ENCODE measurements around the gene GPR62.
A peak's percentile ranks its signal among the peaks of the same experiment; 100 is the strongest.
"Not testable (repeated sequence)": the region's sequence is repeated elsewhere in the genome, so short reads cannot be mapped to it uniquely, and the experiment has no call there.

The GPR62 gene

DNA sequence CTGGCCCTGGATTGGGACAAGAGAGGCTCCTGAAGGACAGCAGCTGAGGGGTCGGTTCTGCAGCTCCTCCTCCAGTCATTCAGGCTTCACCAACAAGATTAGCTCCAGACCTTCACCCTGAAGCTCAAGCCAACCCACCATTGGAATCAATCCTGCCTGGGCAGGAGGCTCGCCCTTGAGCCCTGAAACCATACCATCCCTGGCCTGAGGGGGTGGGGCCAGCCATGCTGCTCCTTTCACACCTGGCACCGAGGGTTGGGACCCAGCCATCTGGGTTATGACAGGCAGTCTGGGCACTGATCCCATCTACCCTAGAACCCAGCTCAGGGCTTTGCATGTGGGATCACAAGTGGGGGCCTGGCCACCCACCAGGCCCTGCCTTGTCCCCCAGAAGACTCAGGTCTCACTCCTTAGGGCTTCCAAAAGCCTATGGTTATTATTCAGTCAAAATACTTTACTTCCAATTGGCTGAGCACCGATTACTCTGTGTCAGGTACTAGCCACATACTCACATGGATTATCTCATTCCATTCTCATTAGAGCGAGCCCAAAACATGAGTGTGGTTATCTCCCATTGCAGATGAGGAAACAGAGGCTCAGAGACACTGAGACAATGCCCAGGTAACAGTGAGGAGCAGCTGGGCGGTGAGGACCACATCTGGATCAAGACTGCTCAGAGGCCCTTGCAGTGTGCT, 15.6 kb downstream of the GPR62 start:
- no peak for DNase-seq

GRCh38 chr3:51971350-51971749, 16.2 kb downstream of the GPR62 start:
- DNase-seq, result no peak

DNA sequence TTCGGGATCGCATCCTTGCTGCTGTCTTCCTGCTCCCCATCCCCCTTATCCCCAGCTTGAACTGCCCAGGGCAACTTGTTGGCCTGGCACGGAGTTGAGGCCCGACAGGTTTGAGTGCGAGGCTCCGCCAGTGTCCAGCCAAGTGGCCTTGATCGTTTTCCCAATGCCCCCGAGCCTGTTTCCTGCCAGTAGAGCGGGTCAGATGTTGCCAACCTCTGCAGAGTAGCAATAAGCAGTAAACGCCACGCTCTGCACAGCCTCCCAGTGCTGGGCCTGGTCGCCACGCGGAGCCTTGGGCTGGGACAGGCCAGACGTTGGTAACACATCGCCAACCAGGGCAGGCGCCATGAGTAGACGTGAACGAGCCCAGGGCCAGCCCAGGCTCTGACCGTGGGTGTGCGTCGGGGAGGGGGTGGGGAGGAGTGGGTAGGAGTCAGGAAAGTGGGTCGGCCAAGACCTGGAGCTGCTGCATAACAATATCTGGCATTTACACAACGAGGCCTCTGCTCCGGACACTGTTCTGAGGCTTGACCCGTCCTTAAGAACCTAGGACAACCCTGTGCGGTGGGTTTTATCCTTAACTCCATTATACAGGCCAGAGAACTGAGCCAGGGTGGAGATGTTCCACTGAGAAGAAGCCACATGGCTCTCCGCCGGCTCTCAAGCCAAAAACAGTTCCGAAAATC, 19.2 kb downstream of the GPR62 start:
- peak in 11 of 51 donors; percentile 41 to 79 (median 53) for DNase-seq

GRCh38 chr3:51974963-51975851, 20.0 kb downstream of the GPR62 start, which contains the start of gene ABHD14A:
TSS of gene ABHD14A (plus strand) at chr3:51975064. CDS start at chr3:51975136, 72 bp downstream.
- peak in 43 of 51 donors; percentile 27 to 89 (median 59) for DNase-seq

- peak in 48 of 51 donors; percentile 26 to 89 (median 76) for DNase-seq
Observed at GRCh38 chr3:51975852-51976549, 20.8 kb downstream of the GPR62 start.

- DNase-seq, result no peak
Observed at GRCh38 chr3:51977446-51978142, 22.4 kb downstream of the GPR62 start.

DNA sequence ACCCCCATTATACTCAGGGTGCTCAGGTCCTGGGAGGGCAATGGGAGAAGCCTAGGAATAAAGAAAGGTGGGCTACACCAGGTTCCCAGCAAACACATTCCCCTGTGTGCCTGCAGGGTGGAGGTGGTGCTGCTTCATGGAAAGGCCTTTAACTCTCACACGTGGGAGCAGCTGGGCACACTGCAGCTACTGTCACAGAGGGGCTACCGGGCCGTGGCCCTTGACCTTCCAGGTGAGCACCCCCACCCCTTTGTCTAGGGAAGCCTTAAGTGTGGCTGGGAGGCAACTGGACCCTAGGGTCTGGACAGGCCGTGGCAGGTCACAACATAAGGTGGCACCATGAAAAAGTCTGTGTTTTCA, 22.9 kb downstream of the GPR62 start:
- no peak for DNase-seq

GRCh38 chr3:51980253-51980652, 25.1 kb downstream of the GPR62 start:
- no peak for DNase-seq

GRCh38 chr3:51982352-51982837, 27.2 kb downstream of the GPR62 start:
- DNase-seq, result peak in 1 of 51 donors; percentile 76

DNA sequence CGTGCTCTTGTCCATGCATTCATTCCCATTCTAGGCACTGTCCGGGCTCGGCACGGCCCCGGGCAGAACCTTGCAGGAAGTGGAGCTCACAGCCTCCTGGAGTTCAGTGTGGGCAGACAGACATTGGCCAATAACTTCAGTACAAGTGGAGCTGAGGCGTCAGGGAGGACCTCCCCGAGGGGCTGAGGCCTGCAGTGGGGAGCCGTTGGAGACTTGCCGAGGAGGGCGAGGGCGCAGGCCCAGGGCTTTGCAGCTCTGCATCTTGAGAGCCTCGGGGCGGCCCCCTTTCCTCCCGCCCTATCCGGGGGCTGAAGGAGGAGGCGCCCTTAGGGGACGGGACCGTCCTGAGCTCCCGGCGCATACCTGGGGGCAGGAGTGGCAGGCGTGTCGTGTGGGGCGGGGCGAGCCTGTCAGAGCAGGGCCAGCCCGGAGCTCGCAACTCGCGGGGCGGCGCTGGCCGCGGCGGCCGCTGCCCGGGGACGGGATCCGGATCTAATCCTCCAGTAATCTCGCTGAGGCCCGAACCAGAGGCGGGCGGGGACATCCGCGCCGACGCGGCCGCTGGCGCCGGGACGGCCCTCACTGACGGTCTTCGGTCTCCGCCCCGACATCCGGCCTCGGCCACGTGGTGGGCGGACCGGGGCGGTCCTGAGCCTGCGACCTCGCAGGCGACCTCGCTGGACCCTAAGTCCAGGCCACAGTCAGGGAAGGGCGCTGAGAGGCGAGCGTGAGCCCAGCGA, 27.8 kb downstream of the GPR62 start, which contains the start of gene ACY1:
Gene ACY1, plus strand, starts transcription at position 698 of the 740 bp plus-strand sequence. CDS start 530 bp downstream, outside the sequence.
- DNase-seq, result peak in 45 of 51 donors; percentile 44 to 85 (median 70)

GRCh38 chr3:51983578-51984268, 28.5 kb downstream of the GPR62 start:
- DNase-seq, result no peak

GRCh38 chr3:51984269-51984647, 29.1 kb downstream of the GPR62 start:
- no peak for DNase-seq

DNA sequence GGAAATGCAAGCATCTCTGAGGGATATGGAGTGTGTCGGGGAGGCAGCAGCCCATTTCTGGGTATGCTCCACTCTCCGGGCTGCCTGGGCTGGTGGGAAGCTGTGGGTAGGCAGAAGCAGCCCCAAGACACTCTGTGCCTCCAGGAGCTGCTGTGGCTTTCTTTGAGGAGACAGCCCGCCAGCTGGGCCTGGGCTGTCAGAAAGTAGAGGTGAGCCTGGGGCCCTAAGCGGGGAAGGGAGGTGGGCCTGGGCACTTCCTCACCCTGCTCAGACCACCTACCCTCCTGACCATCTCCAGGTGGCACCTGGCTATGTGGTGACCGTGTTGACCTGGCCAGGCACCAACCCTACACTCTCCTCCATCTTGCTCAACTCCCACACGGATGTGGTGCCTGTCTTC, 29.9 kb downstream of the GPR62 start:
- DNase-seq, result no peak

DNA sequence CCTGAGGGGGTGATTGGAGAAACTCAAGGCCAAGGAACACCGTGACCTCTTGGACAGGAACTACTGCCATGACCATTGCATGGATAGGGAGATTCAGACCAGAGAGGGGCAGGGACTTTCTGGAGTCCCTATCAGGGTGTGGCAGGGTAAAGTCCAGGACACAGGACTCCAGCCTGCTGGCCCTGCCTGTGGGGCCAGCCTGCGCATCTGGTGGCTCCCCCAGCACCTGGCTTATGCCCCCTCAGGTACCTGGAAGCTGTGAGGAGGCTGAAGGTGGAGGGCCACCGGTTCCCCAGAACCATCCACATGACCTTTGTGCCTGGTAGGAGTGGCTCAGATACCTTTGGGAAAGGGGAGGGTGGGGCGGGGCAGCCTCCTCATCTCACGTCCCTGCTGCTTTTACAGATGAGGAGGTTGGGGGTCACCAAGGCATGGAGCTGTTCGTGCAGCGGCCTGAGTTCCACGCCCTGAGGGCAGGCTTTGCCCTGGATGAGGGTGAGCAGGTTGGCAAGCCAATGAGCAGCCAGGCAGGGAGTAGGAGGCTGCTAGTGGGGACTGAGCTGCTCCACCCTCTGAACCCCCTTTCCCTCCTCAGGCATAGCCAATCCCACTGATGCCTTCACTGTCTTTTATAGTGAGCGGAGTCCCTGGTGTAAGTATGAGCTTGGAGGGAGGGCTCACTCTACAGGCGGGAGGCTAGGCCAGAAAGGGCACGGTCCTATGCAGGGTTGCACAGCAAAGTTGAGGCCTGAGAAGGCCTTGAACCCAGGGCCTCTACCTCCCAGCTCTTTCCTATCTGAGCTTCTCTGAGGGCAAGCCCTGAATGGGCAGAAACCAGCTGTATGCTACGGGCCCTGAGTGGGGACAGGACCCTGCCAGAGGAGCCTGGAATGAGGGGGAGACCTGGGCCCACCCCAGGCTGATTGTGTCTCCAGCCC, 31.1 kb downstream of the GPR62 start:
- DNase-seq, result no peak

GRCh38 chr3:51987568-51987967, 32.4 kb downstream of the GPR62 start:
- DNase-seq, result no peak

- DNase-seq, result no peak
Observed at GRCh38 chr3:51988286-51989146, 33.3 kb downstream of the GPR62 start.

- not testable (repeated sequence) for DNase-seq
Observed at GRCh38 chr3:51990501-51990971, 35.4 kb downstream of the GPR62 start.
